T follicular helper cell (primary cell): ENCODE data around the gene NT5DC2.
"Not testable (repeated sequence)": the region's sequence is repeated elsewhere in the genome, so short reads cannot be mapped to it uniquely, and the experiment has no call there.

ENCODE experiments used
- DNase-seq: peaks from one replicate; pipeline ENCODE4 v3.0.0-alpha.2; 2020; ENCODE audit warnings: low read depth

NT5DC2 gene

DNA sequence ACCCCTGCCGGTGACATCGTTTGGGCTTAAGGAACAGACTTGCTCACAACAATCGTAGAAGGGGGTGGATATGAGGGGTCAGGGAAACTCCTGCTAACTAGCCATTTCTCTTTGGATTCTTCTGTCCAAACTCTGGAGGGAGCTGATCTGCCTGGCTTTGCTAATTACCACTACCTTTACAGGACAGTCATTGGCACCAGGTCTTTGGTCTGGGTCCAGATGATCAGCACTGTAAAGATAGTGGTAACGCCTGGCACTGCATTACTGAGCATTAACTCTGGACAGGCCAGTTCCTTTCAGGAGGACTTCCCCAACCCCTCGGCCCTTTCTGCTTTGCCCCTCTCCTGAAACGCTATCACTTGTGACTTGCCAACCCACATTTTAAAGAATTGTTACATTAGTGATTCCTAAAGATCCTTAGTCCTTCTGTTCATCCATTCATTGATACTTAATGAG is 3.5 kb upstream of the NT5DC2 start:
- DNase-seq = no peak

DNA sequence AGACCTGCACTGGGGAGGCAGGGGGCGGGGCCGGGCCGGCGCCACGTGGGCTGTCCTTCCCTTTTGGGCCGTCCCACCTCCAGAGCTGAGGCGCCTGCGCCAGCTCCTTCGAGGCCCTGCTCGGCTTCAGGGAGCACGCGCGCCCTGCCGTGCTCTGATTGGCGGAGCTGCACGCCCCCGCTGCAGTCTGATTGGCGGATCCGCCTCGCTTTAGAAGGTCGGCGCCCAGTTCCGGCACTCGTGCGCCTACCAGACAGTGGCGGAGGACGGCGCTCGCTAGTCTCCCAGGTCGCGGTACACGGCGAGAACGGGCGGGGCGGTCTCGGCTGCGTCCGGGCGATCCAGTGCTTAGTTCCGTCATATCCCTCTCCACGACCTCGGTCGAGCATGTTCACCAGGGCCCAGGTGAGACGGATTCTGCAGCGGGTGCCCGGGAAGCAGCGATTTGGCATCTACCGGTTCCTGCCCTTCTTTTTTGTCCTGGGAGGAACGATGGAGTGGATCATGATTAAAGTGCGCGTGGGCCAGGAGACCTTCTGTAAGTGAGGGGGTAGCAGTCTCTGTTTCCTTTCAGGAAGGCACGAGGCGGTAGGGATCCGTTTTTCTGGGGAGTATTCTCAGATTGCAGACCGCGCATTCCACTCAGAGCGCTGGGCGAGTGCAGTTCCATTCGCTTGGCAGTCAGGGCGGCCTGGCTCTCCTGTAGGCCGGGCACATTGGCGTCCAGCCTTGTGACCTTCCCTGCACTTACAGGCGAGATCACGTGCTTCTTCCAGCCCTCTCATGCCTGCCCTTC is 2.9 kb upstream of the NT5DC2 start, which contains the start of gene UQCC5:
UQCC5 (plus strand) TSS at position 237 of the 796 bp plus-strand sequence; CDS start at position 388, 151 bp downstream.
- peak; percentile 95 for DNase-seq

DNA sequence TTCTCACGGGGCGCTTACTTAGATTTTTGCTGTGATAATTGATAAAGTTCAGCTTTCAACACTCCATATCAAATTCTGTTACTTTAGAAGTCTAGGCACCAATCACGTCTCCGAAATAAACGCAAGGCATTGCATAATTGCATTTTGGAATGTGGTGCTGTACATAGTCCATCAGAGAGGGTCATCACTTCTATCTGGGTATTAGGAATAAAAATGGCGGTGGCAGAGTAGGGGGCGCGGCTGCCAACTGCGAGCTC is 2.4 kb upstream of the NT5DC2 start:
- DNase-seq = no peak

DNA sequence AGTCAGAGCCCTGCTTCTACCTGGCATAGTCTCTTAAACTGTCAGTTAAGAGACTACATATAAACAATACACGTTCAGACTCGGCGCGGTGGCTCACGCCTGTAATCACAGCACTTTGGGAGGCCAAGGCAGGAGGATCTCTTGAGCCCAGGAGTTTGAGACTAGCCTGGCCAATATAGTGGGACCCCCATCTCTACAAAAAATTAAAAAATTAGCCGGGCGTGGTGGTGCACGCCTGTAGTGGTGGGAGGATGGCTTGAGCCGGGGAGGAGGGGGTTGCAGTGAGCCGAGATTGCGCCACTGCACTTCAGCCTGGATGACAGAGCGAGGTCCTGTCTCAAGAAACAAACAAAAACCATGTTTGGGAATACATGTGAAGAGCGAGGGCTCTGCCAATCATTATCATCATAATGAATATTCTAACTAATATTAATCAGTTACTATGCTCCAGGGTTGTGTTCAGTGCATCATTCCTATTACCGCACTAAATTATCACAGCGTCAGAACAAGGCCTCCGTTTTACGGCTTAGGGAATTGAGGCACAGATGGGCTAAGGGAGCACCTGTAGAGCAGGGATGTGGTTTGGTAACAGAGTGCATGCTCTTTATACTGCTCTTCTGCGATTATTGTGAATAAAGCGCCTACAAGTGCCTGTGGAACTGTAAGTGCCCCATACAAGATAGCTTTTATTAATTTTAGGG is 1.9 kb upstream of the NT5DC2 start:
- no peak for DNase-seq

DNA sequence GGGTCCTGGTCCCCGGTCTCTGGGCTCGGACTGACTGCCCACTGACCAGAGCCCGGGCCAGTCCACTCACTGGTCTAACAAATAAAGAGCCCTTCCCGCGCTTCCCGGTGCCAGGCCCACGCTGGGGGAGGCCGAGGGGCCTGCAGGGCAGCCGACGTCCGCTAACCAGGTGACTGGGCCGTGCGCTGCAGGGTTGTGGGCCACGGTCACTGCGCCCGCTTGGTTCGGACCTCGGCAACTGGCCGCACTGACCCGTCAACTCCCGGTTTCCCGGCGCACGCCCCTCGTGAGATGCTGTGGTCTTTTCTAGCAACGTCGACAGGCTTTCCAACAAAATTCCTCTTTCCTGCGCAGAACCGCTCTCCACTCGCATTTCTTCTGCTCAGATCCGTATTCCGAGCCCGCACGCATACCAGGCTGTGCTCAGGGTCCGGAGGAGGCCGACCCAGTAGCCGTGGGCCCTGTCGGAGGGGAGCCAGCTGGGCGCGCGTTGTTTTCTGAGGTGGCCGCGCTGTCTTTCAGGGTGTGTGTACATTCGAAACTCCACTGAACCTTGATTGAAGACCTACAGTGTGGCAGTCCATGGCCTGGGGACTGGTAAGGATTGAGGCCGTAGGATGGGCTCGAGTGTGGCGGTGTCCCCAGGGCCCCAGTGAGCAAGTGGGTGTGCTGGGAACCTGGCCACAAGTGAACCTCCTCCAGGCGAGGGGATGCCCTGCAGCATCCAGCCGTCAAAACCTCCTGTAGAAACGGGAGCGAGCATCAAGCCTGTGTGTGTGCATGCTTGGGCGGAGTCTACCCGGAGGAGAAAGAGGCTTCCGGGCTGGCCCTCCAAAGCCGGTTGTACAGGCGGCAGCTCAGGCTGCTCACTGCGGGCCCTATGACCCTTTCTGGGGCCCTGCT is 875 bp upstream of the NT5DC2 start:
- no peak for DNase-seq

DNA sequence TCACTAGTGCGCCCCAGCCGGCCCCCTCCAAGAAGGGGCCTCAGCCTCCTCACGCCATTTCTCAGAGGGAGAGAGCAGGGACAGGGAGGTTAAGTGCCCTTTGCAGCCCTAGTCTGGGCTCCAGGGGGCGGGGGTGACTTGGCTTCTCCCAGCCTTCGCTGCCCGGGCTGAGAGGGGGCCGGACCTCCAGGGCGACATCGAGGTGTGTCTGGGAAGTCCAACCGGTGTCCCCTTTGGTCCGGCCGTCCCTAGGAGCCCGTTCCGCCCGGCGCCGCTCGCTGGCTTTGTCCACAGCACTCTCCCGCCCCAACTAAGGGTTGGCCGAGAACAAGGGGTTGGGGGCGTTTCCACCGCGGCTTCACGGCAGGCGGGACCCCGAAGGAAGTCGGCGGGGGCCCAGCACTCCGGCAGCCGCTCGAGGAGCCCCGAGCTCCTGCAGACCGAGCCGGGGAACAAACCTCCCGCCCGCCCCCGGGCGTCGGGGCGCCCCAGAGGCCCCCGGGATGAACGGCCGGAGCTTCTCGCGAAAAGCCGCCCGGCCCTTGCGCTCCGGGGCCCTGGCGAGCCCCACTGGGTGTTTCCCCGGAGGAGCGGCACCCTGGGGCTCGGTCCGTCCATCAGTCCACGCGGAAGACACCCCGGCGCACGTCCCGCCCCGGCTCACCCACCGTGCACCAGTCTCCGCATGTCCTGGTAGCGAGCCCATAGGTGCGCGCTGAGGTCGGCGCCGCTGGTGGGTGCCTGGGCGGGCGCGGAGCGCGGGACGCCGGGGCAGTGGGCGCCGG is 627 bp downstream of the NT5DC2 start:
- no peak for DNase-seq

DNA sequence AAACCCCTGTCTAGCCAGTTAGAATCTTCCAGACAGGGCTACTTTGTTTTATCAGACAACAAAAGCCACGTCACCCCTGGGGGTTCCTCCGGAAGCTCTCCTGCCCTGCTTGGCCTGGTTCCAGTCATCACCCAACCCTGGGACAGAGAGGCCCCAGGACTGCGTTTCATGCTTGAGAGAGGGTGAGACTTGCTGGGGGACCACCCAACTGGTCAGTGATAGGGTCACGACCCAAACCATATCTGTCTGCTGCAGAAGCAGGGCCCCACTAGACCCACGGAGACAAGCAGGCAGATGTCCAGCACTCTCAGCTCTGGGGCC is 1.2 kb downstream of the NT5DC2 start:
- DNase-seq = no peak

DNA sequence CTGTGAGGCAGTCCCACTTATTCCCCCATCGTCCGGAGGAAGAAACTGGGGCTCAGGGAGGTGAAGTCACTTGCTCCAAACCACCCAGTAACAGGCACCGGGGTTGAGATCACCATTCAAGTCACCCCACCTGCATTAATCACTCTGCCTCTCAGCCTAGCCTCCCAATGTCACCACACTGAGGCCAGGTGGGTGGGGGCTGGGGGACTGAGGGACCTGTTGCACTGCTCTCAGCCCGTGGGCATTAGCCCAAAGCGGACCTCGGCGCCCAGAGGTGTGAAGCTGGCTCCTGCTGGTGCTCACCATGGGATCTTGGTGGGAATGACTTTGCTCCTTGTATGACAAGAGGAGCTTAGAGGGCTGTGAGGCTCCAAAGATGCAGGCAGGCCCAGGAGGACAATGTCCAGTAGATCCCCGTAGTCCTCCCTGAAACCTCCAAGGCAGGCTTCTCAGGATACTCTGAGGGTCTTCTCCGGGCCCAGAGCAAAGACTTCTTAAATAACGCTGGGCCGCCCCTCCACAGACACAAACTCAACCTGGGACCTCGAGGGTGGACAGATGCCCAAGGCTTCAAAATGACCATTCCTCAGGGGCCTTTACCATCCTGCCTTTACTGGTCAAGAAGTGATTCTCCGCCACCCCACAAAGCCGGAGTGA is 1.7 kb downstream of the NT5DC2 start:
- DNase-seq = no peak

DNA sequence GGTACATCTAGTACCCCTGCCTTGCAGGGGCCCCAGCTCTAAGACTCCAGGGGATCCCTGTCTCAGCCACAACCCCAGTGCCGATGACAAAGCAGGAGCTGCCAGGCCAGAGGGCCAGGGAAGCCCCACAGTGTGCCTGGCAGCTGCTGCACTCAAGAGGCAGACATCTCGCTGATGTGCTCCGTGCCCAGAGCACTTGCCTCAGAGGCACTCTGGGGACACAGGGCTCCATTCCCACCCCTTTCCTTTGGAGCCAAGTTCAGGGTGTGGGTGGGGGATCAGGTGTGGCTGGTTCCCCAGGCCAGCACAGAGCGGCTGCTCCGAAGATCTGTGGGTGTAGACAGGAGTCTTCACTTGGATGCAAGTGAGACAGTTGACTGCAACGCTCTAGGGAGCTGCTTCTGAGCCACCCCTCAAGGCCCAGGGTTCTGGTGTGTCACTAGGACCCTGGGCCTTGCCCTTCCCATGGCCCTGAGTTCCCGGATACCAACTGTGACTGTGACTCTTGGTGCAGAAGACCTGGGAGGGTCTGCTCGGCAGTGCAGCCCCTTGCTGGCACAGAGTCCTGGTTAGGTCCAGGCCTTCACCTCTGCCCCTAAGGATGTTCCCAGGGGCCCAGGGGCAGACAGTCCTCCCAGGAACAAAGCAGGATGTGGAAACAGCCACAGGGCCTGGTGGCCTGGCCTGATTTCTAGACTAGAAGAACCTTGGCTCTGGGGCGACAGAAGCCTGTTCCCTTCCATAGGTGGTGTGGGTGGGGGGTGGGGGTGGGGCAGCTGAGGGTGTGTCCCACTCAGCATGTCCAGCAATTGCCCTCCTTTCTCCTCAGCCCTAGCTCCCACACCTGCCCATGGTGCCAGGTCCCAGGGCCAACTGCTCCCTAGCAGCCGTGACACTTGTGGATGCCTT is 2.5 kb downstream of the NT5DC2 start:
- DNase-seq = no peak

DNA sequence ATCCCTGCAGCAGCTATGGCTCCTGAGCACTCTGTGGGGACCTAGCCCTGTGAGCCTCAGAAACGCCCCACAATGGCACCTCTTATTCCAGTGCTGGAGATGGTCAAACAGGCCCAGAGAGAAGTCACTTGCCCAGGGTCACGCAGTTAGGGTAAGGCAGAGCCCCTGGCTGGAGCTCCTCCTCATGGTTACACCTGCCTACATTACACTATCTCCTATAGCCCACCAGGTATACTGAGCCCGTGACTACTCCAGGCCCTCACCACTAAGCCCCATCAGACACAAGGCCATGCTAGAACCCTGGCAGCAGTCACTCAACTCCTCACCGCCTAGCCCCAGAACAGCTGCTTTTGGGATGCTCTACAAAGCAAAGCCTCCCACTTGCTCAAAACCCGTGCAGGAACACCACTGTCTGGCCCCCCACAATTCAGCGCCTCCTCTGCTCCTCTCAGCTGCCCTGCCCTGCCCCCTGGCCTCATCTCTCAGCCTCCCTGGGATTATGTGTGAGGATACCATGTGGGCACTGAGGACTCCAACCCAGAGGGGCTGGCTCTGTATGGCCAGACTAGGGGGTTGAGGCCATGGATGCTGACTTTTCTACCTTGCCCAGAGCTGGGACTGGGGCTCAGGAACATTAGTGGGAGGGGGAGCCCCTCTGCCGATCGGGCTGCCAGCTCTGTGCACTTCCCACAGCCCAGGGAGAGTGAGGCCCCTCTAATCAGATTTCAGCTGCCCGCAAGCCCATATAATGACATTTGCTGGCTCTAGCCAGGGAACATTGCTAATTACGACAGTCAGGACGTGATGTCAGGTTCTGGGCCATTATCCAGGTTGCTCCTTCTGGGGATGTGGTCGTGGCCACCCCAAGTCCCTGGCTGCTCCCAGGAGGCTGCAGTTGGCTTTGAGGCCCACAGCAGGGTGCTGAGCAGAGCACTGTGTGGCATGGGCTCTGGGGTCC is 4.0 kb downstream of the NT5DC2 start:
- no peak for DNase-seq

DNA sequence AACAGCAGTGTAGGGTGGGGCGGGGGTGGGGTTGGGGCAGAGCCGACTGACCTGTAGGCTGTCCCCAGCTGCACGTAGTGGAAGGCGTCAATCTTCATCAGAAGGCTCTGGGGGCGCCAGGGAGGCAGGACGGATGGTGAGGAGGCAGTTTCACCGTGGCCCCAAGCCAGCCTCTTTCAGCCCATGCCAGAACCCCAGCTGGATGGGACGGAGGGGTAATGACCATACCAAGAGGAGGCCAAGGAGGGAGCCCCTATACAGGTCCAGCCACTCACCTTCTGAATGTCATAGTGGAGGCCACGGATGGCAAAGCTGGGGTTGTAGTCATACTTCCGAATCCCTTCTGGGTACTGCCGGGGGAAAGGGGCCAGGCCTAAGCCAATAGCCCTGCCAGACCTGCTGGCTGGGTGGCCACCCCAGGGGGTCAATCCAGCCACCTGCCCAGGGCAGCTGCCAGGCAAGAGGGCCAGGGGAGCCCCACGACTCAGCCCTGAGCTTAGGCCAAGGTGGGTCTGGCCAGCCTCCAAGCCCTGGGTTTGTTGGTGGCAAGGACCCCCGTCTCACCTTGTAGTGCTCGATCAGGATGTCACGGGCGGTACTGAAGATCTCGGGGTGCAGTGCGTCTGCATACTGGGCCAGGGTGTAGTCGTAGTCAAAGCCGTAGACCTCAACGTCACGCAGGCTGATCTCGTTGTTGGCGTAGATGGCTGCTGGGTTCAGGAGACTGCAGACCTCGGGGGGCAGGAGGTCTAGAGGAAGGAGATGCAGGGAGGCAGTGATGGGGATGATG is 4.9 kb downstream of the NT5DC2 start:
- DNase-seq = no peak

DNA sequence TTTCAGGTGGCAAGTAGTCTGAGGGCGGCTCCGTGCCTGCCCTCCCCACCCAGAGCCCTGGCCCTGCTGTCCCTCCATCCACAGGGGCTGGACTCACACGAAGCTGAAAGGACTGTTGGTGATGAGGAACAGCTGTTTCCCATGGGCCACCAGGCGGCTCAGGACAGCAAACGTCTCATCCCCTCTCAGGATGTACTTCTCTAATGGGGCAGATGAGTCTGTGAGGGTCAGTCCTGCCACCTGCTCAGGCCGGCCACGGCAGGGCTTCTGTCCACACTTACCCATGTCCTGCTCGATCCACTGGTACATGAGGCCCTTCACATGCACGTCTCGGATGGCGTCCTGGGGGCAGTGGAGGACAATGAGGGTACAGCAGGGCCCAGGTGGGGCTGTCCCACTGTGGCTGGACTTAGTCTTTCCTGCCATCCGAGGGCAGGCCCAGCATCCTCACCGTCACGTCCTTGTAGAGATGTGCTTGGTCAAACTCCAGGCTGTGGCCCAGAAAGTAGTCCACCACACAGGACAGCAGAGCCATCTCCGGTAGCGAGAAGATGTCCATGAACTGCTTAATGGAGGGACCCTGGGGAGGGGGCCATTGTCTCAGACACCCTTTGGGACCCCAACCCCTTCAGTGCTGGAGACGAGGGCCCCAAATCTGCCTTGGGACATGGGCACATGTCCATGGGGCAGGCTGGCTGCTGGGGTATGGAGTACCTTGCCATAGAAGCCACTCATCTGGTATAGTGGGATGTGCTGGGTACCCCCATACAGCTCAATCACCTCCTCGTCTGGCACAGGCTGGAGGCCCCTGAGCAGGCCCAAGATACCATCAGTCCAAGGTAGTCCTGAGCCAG is 5.7 kb downstream of the NT5DC2 start:
- no peak for DNase-seq

DNA sequence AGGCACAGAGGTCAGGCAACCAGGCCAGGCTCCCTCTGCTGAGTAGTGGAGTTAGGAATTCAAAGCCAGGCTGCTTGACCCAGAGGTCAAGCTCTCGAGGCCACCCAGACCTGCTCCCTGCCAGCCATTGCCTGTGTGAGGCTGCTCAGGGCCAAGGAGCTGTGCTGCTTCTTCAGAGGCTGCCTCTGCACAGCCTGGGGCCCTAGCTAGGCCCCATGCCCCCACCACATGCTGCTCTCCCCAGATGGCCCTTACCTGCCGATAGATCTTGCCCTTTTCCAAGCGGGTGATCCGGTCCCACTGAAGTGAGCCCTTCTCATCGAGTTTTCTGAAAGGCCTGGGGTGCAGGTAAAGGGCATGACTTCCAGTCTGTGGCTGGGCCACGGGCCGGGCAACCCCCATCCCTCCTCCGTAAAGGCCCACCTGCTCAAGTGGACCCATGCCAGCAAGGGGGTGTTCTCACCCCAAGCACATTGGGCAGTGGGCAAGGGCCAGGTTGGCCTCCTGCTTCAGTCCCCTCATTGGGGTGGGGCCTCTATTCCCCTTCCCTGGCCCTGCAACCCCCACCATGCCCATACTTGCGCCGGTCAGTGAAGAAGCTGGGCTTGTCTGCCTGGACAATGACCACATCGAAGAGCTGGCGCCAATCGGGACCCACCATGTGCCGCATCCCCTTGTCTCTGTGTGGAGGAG is 6.5 kb downstream of the NT5DC2 start:
- DNase-seq = no peak

DNA sequence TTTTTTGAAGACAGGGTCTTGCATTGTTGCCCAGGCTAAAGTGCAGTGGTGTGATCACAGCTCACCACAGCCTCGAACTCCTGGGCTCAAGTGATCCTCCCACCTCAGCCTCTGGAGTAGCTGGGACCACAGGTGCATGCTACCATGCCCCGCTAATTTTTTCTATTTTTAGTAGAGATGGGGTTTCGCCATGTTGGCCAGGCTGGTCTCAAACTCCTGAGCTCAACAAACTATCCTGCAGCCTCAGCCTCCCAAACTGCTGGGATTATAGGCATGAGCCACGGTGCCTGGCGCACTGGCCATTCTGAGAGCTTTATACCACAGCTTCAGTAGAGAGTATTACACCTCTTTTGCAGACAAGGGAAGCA is 7.0 kb downstream of the NT5DC2 start:
- DNase-seq = not testable (repeated sequence)

DNA sequence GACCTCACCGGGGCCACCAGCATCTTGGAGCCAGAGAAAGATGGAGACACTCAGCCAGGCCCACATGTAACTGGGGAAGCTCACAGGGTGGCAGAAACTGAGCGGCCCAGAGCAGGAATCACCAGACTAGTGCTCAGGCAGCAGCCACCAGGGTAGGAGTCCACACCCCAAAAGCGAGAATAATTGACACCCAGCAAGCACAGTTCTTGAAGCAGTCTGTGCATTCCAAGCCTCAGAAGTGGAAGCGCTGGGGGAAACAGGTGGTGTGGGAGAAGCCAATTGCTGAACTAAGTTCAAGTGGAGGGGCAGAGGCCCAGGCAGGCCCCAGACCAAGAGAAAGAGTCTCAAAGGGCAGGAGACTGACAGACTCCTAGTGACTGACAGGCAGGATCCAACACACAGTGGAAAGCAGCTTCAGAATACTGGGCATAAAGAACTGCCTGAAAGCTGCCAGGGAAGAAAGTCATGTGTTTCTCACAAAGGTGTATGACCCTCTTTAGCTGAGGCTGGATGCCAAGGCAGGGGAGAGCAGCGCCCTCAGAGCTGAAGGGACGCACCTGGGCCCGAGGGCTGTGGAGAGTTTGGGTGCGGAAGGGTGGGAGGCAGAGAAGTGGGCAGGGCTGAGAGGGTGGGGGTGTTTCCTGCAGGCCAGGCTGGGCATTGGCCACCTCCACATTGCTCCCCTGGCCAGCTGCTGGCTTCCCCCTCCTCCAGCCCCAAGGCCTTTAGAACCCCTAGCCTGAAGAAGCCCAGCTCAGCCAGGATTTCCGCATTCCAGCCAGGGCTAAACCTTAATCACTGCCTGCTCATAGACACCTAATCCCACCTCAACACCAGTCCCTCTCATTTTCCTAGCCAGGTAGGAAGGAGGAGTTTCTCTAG is 7.7 kb downstream of the NT5DC2 start:
- no peak for DNase-seq
